ENCODE data around the gene CEBPG.

CEBPG gene

GRCh38 chr19:33333642-33334041, 39.9 kb upstream of the CEBPG start:
- H3K27ac ChIP-seq, result no peak overlapping the region
- TF ChIP-seq CTCF (conservative IDR thresholded peaks at IDR 0.05), result no peak

- no peak for TF ChIP-seq CTCF (conservative IDR thresholded peaks at IDR 0.05)
- H3K27ac ChIP-seq, result no peak overlapping the region
Observed at GRCh38 chr19:33334271-33334670, 39.2 kb upstream of the CEBPG start.

GRCh38 chr19:33335446-33335845, 38.1 kb upstream of the CEBPG start:
- H3K27ac ChIP-seq, result no peak overlapping the region
- no peak for TF ChIP-seq CTCF (conservative IDR thresholded peaks at IDR 0.05)

GRCh38 chr19:33339016-33339984, 34.2 kb upstream of the CEBPG start:
- no peak overlapping the region for H3K27ac ChIP-seq

GRCh38 chr19:33340991-33341390, 32.5 kb upstream of the CEBPG start:
- TF ChIP-seq CTCF (conservative IDR thresholded peaks at IDR 0.05), result no peak
- no peak overlapping the region for H3K27ac ChIP-seq

More at GRCh38 chr19:33339016-33339984, 34.2 kb upstream of the CEBPG start:
- no peak for TF ChIP-seq CTCF (conservative IDR thresholded peaks at IDR 0.05)

GRCh38 chr19:33343301-33343700, 30.2 kb upstream of the CEBPG start:
- H3K27ac ChIP-seq, result no peak overlapping the region
- no peak for TF ChIP-seq CTCF (conservative IDR thresholded peaks at IDR 0.05)

GRCh38 chr19:33343859-33344572, 29.5 kb upstream of the CEBPG start:
- TF ChIP-seq CTCF (conservative IDR thresholded peaks at IDR 0.05), result no peak
- H3K27ac ChIP-seq, result no peak overlapping the region

All from VCaP (cell line).